Keratinocyte (primary cell): Measurements from ENCODE around the gene GSPT1.

Source experiments
- EZH2 ChIP-seq: IDR thresholded peaks from one replicate; pipeline ENCODE4 v1.6.1; 2012; ENCODE audit warnings: inconsistent platforms, mild to moderate bottlenecking, low read length, moderate library complexity
- TF ChIP-seq, protein P1 (sequence below), 3 experiments: IDR thresholded peaks in 1 of 3; conservative IDR thresholded peaks in 1 of 3; optimal IDR thresholded peaks in 1 of 3; 2 replicates in 2 of 3; 3 replicates in 1 of 3; pipeline versions ENCODE3 to v1.5.1; 2011; ENCODE audit warnings: low read length in 3 of 3, mild to moderate bottlenecking in 3 of 3, moderate library complexity in 2 of 3, control low read depth in 1 of 3, inconsistent platforms in 1 of 3; ENCODE audit not compliant: insufficient read depth in 2 of 3; ENCODE audit errors: extremely low read depth in 1 of 3

DNA sequence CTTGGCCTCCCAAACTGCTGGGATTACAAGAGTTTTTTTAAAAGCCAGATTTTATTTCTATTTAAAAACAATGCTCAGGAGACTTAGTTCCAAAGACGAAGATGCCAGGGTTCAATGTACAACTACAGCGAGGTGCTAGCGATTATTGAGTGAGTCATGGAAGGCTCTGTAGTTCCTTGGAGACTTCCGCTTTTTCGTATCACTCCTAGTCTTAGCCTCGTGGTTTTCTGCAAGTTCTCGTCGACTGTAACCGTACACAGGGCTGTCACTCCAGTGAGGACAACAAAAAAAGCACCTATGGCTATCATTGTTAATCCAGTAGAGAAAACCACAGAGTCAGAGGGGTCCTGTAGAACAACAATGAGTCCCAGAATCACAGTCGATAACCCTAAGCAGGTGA lies 96.0 kb downstream of the GSPT1 start:
- TF ChIP-seq, protein P1, sequence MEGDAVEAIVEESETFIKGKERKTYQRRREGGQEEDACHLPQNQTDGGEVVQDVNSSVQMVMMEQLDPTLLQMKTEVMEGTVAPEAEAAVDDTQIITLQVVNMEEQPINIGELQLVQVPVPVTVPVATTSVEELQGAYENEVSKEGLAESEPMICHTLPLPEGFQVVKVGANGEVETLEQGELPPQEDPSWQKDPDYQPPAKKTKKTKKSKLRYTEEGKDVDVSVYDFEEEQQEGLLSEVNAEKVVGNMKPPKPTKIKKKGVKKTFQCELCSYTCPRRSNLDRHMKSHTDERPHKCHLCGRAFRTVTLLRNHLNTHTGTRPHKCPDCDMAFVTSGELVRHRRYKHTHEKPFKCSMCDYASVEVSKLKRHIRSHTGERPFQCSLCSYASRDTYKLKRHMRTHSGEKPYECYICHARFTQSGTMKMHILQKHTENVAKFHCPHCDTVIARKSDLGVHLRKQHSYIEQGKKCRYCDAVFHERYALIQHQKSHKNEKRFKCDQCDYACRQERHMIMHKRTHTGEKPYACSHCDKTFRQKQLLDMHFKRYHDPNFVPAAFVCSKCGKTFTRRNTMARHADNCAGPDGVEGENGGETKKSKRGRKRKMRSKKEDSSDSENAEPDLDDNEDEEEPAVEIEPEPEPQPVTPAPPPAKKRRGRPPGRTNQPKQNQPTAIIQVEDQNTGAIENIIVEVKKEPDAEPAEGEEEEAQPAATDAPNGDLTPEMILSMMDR (optimal IDR thresholded peaks at IDR 0.05 in 1 of 3, IDR thresholded peaks at IDR 0.05 in 1 of 3, conservative IDR thresholded peaks at IDR 0.05 in 1 of 3; ENCODE audit: extremely low read depth in 1 of 3, insufficient read depth in 2 of 3, low read length in 3 of 3): no peak
- TF ChIP-seq EZH2: no peak
